Measurements from ENCODE around the gene TMEM26. TPM values are rescaled to one million over a fixed set of nuclear protein-coding genes. Genes with fewer than 3 reads are reported as not detected.

The TMEM26 gene
- total RNA-seq, 2 experiments from 2014 or later, result not detected

DNA sequence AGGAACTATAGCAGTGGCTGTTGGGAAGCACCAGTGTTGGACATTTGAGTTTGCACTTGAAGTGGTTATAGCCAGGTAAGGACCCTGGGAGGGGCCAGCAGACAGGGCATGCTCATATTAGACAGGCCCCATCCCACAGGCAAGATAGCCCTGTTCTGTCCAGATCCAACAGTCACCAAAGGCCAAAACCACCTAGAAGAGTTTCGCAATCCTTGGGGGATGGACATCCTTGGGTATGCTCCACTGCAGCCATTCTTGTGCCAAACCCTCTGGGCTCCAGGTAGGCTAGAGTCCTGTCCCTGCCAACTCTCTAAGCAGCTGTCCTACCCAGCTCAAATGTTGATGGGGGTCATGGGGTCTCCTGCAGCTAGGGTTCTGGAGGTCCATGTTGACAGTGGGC lies 76.8 kb downstream of the TMEM26 start:
- Mint-ChIP-seq H3K4me3 (no peak overlapping the region), H3K4me1 (no peaks in the 10 kb centered on the region), H3K9me3 (ENCODE audit: low read depth) (peaks cover 2% of the 10 kb centered on the region), H3K36me3 (no peaks in the 10 kb centered on the region), H3K27me3 (peaks cover 6% of the 10 kb centered on the region), H3K27ac (no peak overlapping the region)
- CTCF ChIA-PET, result no interaction called here
- no peak for ATAC-seq
- no peak for DNase-seq

DNA sequence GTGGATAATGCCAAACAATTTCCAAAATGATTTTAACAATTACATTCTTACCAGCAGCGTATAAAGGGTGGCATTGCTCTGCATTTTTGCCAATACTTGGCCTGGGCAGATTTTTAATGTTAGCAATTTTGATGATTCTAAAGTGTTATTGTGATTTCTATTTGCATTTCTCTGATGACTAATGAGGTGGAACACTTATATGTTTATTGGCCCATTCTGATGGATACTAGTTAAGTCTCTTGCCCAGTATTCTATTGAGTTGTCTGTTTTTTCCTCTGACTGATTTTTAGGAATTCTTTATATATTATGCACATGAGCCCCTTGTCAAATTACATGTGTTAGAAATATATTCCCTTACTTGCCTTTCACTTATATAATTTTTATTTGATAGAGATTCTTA lies 86.8 kb downstream of the TMEM26 start:
- H3K4me1 Mint-ChIP-seq, result no peaks in the 10 kb centered on the region
- no peaks in the 10 kb centered on the region for H3K36me3 Mint-ChIP-seq
- CTCF ChIA-PET, result no interaction called here
- no peak overlapping the region for H3K27ac Mint-ChIP-seq
- no peak overlapping the region for H3K4me3 Mint-ChIP-seq
- ATAC-seq (no peak), DNase-seq (no peak)
- H3K27me3 Mint-ChIP-seq, result peaks cover 8% of the 10 kb centered on the region
- H3K9me3 Mint-ChIP-seq (ENCODE audit: low read depth), result no peaks in the 10 kb centered on the region

DNA sequence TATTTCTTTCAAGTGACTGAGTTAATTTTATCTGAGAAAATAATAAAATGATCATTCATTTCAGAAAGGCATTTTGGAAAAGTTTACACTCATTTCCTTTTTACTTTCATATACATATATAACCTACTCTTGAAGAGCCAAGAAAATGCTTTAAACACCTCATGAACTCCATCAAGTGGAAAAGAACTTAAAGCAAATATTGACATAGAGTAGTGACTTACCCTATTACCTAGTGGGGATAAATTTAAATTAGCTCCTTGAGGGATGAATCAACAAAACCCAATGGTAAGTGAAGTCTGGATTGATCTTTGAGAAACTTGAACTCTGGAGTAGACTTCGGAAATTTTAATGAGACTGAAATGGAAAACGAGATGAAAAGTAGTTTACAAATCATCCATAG lies 88.6 kb downstream of the TMEM26 start:
- H3K36me3 Mint-ChIP-seq, result no peaks in the 10 kb centered on the region

DNA sequence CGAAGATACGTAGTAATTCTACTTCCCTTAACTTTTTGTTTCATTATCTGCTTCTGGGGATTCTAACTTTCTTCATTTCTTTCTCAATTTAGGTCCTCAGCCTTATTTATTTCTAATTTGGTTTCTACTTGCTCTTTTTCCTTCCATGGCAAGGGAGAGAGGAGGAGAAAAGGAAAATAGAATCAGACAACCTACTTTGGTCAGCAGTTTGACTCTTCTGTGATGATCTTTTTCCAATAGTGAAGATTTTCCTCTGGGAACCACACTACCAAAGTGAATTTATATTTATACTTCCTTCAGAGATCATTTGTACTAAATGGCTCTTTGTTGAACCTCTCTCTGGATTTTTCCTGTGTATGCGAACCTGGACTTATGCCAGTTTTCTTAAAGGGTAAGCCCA lies 90.2 kb downstream of the TMEM26 start:
- no peaks in the 10 kb centered on the region for H3K36me3 Mint-ChIP-seq
- no peak for DNase-seq
- CTCF ChIA-PET, result no interaction called here
- H3K27me3 Mint-ChIP-seq, result peaks cover 6% of the 10 kb centered on the region
- H3K4me3 Mint-ChIP-seq, result no peak overlapping the region
- no peak for ATAC-seq
- no peaks in the 10 kb centered on the region for H3K4me1 Mint-ChIP-seq
- H3K27ac Mint-ChIP-seq, result no peak overlapping the region
- no peaks in the 10 kb centered on the region for H3K9me3 Mint-ChIP-seq (ENCODE audit: low read depth)

More for the DNA sequence above, 88.6 kb downstream of the TMEM26 start:
- H3K4me3 Mint-ChIP-seq, result no peak overlapping the region
- H3K4me1 Mint-ChIP-seq, result no peaks in the 10 kb centered on the region
- ATAC-seq (no peak), DNase-seq (no peak)
- H3K9me3 Mint-ChIP-seq (ENCODE audit: low read depth), result no peaks in the 10 kb centered on the region
- H3K27me3 Mint-ChIP-seq, result peaks cover 8% of the 10 kb centered on the region
- CTCF ChIA-PET, result no interaction called here
- H3K27ac Mint-ChIP-seq, result no peak overlapping the region

DNA sequence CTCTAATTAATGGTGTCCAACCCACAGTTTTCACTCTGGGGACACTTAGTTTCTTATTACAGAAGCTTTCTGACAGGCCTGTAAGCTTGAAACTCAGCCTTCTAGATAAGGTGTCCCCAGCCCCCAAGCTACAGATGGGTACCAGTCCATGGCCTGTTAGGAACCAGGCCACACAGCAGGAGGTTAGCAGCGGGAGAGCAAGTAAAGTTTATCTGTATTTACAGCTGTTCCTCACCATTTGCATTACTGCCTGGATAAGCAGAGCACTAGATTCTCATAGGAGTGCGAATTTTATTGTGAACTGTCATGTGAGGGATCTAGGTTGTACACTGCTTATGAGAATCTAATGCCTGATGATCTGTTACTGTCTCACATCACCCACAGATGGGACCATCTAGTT lies 93.7 kb downstream of the TMEM26 start:
- H3K4me1 Mint-ChIP-seq, result no peaks in the 10 kb centered on the region
- no peak overlapping the region for H3K27ac Mint-ChIP-seq
- ATAC-seq (no peak), DNase-seq (no peak)
- H3K27me3 Mint-ChIP-seq, result peaks cover 3% of the 10 kb centered on the region
- H3K9me3 Mint-ChIP-seq (ENCODE audit: low read depth), result no peaks in the 10 kb centered on the region
- H3K36me3 Mint-ChIP-seq, result no peaks in the 10 kb centered on the region
- CTCF ChIA-PET, result no interaction called here
- H3K4me3 Mint-ChIP-seq, result no peak overlapping the region

DNA sequence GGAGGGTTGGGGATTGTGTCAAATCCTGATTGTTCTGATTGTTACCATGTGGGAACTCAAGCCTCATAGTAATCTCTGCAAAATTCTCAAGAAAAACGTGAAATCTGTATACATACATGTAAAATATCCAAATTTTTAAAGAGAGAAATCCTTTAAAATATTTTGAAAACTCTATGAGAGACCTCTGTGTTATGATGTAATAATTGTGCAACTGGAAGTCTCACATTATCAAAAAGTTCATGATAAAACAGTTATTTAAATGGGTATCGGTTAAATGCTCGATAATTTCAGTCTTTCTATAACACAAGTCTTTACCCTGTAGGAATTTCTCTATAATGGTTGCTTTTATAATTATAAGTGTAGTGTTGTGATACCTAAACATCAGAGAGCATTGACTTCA lies 95.5 kb downstream of the TMEM26 start:
- DNase-seq (no peak), ATAC-seq (no peak)
- Mint-ChIP-seq H3K27ac (no peak overlapping the region), H3K36me3 (no peaks in the 10 kb centered on the region), H3K4me3 (no peak overlapping the region), H3K4me1 (no peaks in the 10 kb centered on the region), H3K9me3 (ENCODE audit: low read depth) (no peaks in the 10 kb centered on the region), H3K27me3 (no peaks in the 10 kb centered on the region)
- CTCF ChIA-PET, result no interaction called here

Other genes with a start within 250 kb of the TMEM26 start
- not detected for gene CABCOCO1, start 209.5 kb upstream of the TMEM26 start, total RNA-seq

All from activated CD8-positive, alpha-beta memory T cell treated with anti-CD3 and anti-CD28 coated beads, Interleukin-2, amount 10 ng/mL, durations not matched to agents 7 days and 5 days (primary cell).